IMR-90 (cell line): ENCODE measurements around the gene COL5A2. TPM values are rescaled to one million over a fixed set of nuclear protein-coding genes. Genes with fewer than 3 reads are reported as not detected.

ENCODE experiments used
- ATAC-seq: fragments of 200-7000 bp; cut with Tn5 transposase; 2 replicates; pipeline ENCODE4 v1.9.1; 2020; ENCODE audit warnings: low read depth, mild to moderate bottlenecking, moderate library complexity
- BruUV-seq: library from RNA; stranded (reverse); fragments of 400-500 nt; replicated peaks from 2 replicates; lab custom pipeline; 2021; lab: Mats Ljungman, UMichigan
- CTCF ChIA-PET: fragments of 300-600 bp; formaldehyde crosslinking; extraction: SDS; loops from one replicate; lab custom pipeline; 2021; ENCODE audit warnings: antibody characterized with exemption; lab: Yijun Ruan, JAX
- POLR2A ChIA-PET: fragments of 300-600 bp; sonication (Branson Sonifier 250); formaldehyde crosslinking; loops from one replicate; lab custom pipeline; 2022; ENCODE audit warnings: antibody characterized with exemption; ENCODE audit not compliant: unreplicated experiment; lab: Charles Lee
- DNase-seq: peaks from one replicate; pipeline ENCODE4 v3.0.0; 2013
- H2AFZ ChIP-seq: replicated peaks from 2 replicates; pipeline ENCODE3; 2013; ENCODE audit warnings: low read length, mild to moderate bottlenecking; ENCODE audit not compliant: poor library complexity
- H2AK5ac ChIP-seq: 2 replicates; pipeline ENCODE4 v1.6.1; 2013; ENCODE audit warnings: low read depth, low read length, inconsistent platforms
- H2AK9ac ChIP-seq: replicated peaks from 2 replicates; pipeline ENCODE3; 2013; ENCODE audit warnings: mild to moderate bottlenecking, low read depth, low read length, moderate library complexity; ENCODE audit not compliant: poor library complexity
- H2BK120ac ChIP-seq: 2 replicates; pipeline ENCODE4 v1.6.1; 2013; ENCODE audit warnings: low read depth, low read length, inconsistent platforms
- H2BK15ac ChIP-seq: 3 replicates; pipeline ENCODE4 v1.6.1; 2013; ENCODE audit warnings: low read depth, low read length, inconsistent platforms
- H2BK20ac ChIP-seq: 2 replicates; pipeline ENCODE4 v1.6.1; 2013; ENCODE audit warnings: low read depth, mild to moderate bottlenecking, inconsistent platforms, low read length, moderate library complexity
- H2BK5ac ChIP-seq: 2 replicates; pipeline ENCODE4 v1.6.1; 2013; ENCODE audit warnings: mild to moderate bottlenecking, low read depth, low read length, inconsistent platforms; ENCODE audit not compliant: poor library complexity, severe bottlenecking
- H3K14ac ChIP-seq: replicated peaks from 2 replicates; pipeline ENCODE4 v1.6.1; 2013; ENCODE audit warnings: low read depth, low read length, inconsistent platforms
- H3K18ac ChIP-seq: 2 replicates; pipeline ENCODE4 v1.6.1; 2013; ENCODE audit warnings: low read depth, low read length, control low read depth
- H3K23ac ChIP-seq: 2 replicates; pipeline ENCODE4 v1.6.1; 2013; ENCODE audit warnings: low read depth, low read length, inconsistent platforms
- H3K27ac ChIP-seq: 2 replicates; pipeline ENCODE4 v1.5.1; 2013; ENCODE audit warnings: mild to moderate bottlenecking, control low read depth, low read length; ENCODE audit not compliant: insufficient read depth
- H3K27me3 ChIP-seq: 2 replicates; pipeline ENCODE4 v1.6.1; 2013; ENCODE audit warnings: low read length; ENCODE audit not compliant: control insufficient read depth, insufficient read depth
- H3K36me3 ChIP-seq: 2 replicates; pipeline ENCODE4 v1.6.1; 2013; ENCODE audit warnings: low read length, mixed read lengths; ENCODE audit not compliant: control insufficient read depth, insufficient read depth
- H3K4ac ChIP-seq: 2 replicates; pipeline ENCODE4 v1.6.1; 2013; ENCODE audit warnings: low read depth, low read length, inconsistent platforms
- H3K4me1 ChIP-seq: 2 replicates; pipeline ENCODE4 v1.6.1; 2013; ENCODE audit warnings: low read length, mixed read lengths; ENCODE audit not compliant: control insufficient read depth, insufficient read depth
- H3K4me2 ChIP-seq: 2 replicates; pipeline ENCODE4 v1.6.1; 2013; ENCODE audit warnings: low read depth, mild to moderate bottlenecking, control low read depth, low read length, moderate library complexity
- H3K4me3 ChIP-seq: 2 replicates; pipeline ENCODE4 v1.5.1; 2013; ENCODE audit warnings: low read depth, mild to moderate bottlenecking, control low read depth, low read length, moderate library complexity; ENCODE audit not compliant: insufficient read depth
- H3K56ac ChIP-seq: 2 replicates; pipeline ENCODE4 v1.6.1; 2013; ENCODE audit warnings: low read length, inconsistent platforms; ENCODE audit not compliant: insufficient read depth; ENCODE audit errors: extremely low read depth
- H3K79me1 ChIP-seq, 2 experiments: 2 replicates each; pipeline ENCODE4 v1.6.1; 2013; ENCODE audit warnings: low read length in 2 of 2, inconsistent platforms in 1 of 2, low read depth in 1 of 2
- H3K9ac ChIP-seq: 2 replicates; pipeline ENCODE4 v1.6.1; 2013; ENCODE audit warnings: low read depth, low read length, control low read depth
- H3K9me1 ChIP-seq: 2 replicates; pipeline ENCODE4 v1.6.1; 2013; ENCODE audit warnings: low read length, inconsistent platforms; ENCODE audit not compliant: insufficient read depth
- H3K9me3 ChIP-seq: 2 replicates; pipeline ENCODE4 v1.6.1; 2013; ENCODE audit warnings: low read length; ENCODE audit not compliant: control insufficient read depth, insufficient read depth
- H4K20me1 ChIP-seq: 2 replicates; pipeline ENCODE4 v1.6.1; 2013; ENCODE audit warnings: low read length, inconsistent platforms; ENCODE audit not compliant: insufficient read depth
- H4K5ac ChIP-seq: 2 replicates; pipeline ENCODE4 v1.6.1; 2013; ENCODE audit warnings: mild to moderate bottlenecking, low read depth, low read length, control low read depth
- H4K8ac ChIP-seq, 2 experiments: 2 replicates each; pipeline ENCODE4 v1.6.1; 2013; ENCODE audit warnings: low read depth in 2 of 2, low read length in 2 of 2, control low read depth in 1 of 2, inconsistent platforms in 1 of 2
- H4K91ac ChIP-seq: 2 replicates; pipeline ENCODE4 v1.6.1; 2013; ENCODE audit warnings: low read depth, low read length, inconsistent platforms; ENCODE audit not compliant: insufficient read depth
- BHLHE40 ChIP-seq: fragments of 150-350 bp; IDR thresholded peaks from 2 replicates; pipeline ENCODE4 v1.6.1; 2016; ENCODE audit warnings: mild to moderate bottlenecking, low read depth, low read length
- CHD1 ChIP-seq: IDR thresholded peaks from 2 replicates; pipeline ENCODE4 v1.6.1; 2012; ENCODE audit warnings: low read depth, low read length, improper control_type of control experiment
- NFE2L2 ChIP-seq: fragments of 150-350 bp; IDR thresholded peaks from 2 replicates; pipeline ENCODE4 v1.6.1; 2016; ENCODE audit warnings: low read depth, mild to moderate bottlenecking, low read length
- dilution Hi-C: fragments of 300-500 bp; cut with HindIII; formaldehyde crosslinking; loops from one replicate; pipeline ENCODE4 v1.14.3; 2018; ENCODE audit warnings: low sequenced_read_pairs; ENCODE audit not compliant: unreplicated experiment
- in situ Hi-C: fragments of 300-500 bp; cut with MboI; formaldehyde crosslinking; loops from 3 replicates; pipeline ENCODE4 v1.14.3; 2019; ENCODE audit warnings: low sequenced_read_pairs, inconsistent platforms, mixed read lengths
- intact Hi-C: fragments of 100-400 bp; cut with micrococcal nuclease; formaldehyde crosslinking; loops from 2 replicates; pipeline ENCODE4 v1.10.0; 2022
- polyA plus RNA-seq, 3 experiments: library from polyadenylated mRNA; depleted of rRNA; stranded (reverse); fragments of >200 nt; gene quantifications; 2 replicates each; pipeline ENCODE4 v1.2.3, GENCODE V29; 2012; ENCODE audit warnings: low replicate concordance in 1 of 3
- total RNA-seq: library from RNA; depleted of rRNA; stranded (reverse); fragments of >200 nt; gene quantifications from 2 replicates; pipeline ENCODE4 v1.2.3, GENCODE V29; 2012

Gene COL5A2
- total and polyA plus RNA-seq, 2 of the 4 experiments (the other 2 are of a cell fraction) = 181 to 257 TPM

DNA sequence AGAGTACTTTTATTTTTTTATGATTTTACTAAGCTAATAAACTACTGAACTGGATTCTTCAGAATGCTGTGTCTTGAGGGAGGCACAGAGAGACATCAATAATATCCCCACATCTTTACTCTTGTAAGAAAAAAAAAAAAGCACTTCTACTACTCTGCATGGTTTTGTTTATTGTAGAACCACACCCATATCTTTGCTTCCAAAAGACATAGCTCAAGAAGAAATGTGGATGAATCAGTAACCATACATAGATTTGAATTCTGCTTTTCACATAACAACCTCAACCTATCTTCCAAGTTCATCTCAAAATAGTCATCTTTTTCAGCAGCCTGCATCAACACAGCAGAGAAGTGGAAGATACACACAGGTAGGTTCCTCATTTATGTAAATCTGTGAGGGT, 12.2 kb upstream of the COL5A2 start:
- Histone ChIP-seq H3K23ac (no peak overlapping the region), H3K36me3 (no peaks in the 10 kb centered on the region), H2BK20ac (no peak overlapping the region), H3K9ac (no peak overlapping the region), H4K91ac (no peak overlapping the region), H3K9me1 (no peaks in the 10 kb centered on the region), H4K20me1 (no peaks in the 10 kb centered on the region), H3K4me3 (no peak overlapping the region), H2AK9ac (no peak overlapping the region), H2AK5ac (no peak overlapping the region), H3K4me1 (peaks cover 2% of the 10 kb centered on the region; the same call in 1 of the 2 replicates), H3K4me2 (peak overlapping the region; percentile 70; the same call in 1 of the 2 replicates), H4K8ac (no peak overlapping the region), H3K18ac (peak overlapping the region; percentile 84; the same call in 1 of the 2 replicates), H2AFZ (no peak overlapping the region), H2BK5ac (no peak overlapping the region), H4K5ac (no peak overlapping the region), H3K79me1 (no peaks in the 10 kb centered on the region; a peak in 1 of 4 replicates), H3K56ac (no peak overlapping the region), H3K9me3 (no peaks in the 10 kb centered on the region), H2BK15ac (no peak overlapping the region), H3K27me3 (no peaks in the 10 kb centered on the region), H3K27ac (no peak overlapping the region), H2BK120ac (0 out of 2 replicates have a peak overlapping the region, but pooled peaks have one; percentile 17), H3K4ac (no peak overlapping the region), H3K14ac (no peak overlapping the region)
- no TSS peak for BruUV-seq
- ATAC-seq (no peak), DNase-seq (peak; percentile 48)
- intact Hi-C loops = no loop called here
- CTCF ChIA-PET = interaction anchor here (0.7 to 1.8 kb wide), 3 partner anchors 13 to 171 kb away, joined by 3 to 4 read pairs (median 4); no protein-coding TSS in a partner anchor
- in situ Hi-C loops = no loop called here
- POLR2A ChIA-PET = no interaction called here
- dilution Hi-C loops = no loop called here
- TF ChIP-seq BHLHE40 (no peak), CHD1 (no peak), NFE2L2 (no peak)
